ENCODE measurements around the gene TEDC2. TPM values are rescaled to one million over a fixed set of nuclear protein-coding genes. Genes with fewer than 3 reads are reported as not detected.
A peak's percentile ranks its signal among the peaks of the same experiment; 100 is the strongest.

TEDC2 gene
- total and polyA plus RNA-seq, 9 of the 15 experiments (the other 6 are each of a cell fraction or from before 2014, with no cell fraction given), result 0.75 to 57.0 (median 17.6) TPM

GRCh38 chr16:2473999-2474876, 14.3 kb downstream of the TEDC2 start (continued):
- TF ChIP-seq, protein P1, sequence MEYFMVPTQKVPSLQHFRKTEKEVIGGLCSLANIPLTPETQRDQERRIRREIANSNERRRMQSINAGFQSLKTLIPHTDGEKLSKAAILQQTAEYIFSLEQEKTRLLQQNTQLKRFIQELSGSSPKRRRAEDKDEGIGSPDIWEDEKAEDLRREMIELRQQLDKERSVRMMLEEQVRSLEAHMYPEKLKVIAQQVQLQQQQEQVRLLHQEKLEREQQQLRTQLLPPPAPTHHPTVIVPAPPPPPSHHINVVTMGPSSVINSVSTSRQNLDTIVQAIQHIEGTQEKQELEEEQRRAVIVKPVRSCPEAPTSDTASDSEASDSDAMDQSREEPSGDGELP (CRISPR knock-in tag; IDR thresholded peaks at IDR 0.05; ENCODE audit: borderline replicate concordance), result no peak; the same call in 1 of the 2 replicates
- no peak for TF ChIP-seq THRB (CRISPR knock-in tag; conservative IDR thresholded peaks at IDR 0.05)
- TF ChIP-seq NR2C1 (IDR thresholded peaks at IDR 0.05), result no peak
- TF ChIP-seq NR2C1 (tag; IDR thresholded peaks at IDR 0.05), result no peak
- TF ChIP-seq CTCF (IDR thresholded peaks at IDR 0.05 in 2 of 3, conservative IDR thresholded peaks at IDR 0.05 in 1 of 3; ENCODE audit: insufficient read depth in 2 of 3, low read depth in 1 of 3, low read length in 3 of 3), result peak; percentile 35 to 72 (median 56); a peak in 5 of 6 replicates
- TF ChIP-seq NONO (IDR thresholded peaks at IDR 0.05; ENCODE audit: low read depth in 2 of 2, low read length in 1 of 2), result peak in 1 of 2 experiments; percentile 49; a peak in 2 of 4 replicates
- no peak for TF ChIP-seq ZKSCAN3 (CRISPR knock-in tag; IDR thresholded peaks at IDR 0.05)
- no peak for TF ChIP-seq HNRNPUL1 (IDR thresholded peaks at IDR 0.05; ENCODE audit: low read length)
- peak; percentile 14; the same call in 1 of the 2 replicates for TF ChIP-seq TEAD4 (IDR thresholded peaks at IDR 0.05; ENCODE audit: low read length)
- peak; percentile 71 for TF ChIP-seq TEAD4 (CRISPR knock-in tag; IDR thresholded peaks at IDR 0.05; ENCODE audit: borderline replicate concordance)
- peak in 1 of 2 experiments; percentile 19; a peak in 1 of 4 replicates for TF ChIP-seq HDAC1 (IDR thresholded peaks at IDR 0.05)
- TF ChIP-seq, protein P2, sequence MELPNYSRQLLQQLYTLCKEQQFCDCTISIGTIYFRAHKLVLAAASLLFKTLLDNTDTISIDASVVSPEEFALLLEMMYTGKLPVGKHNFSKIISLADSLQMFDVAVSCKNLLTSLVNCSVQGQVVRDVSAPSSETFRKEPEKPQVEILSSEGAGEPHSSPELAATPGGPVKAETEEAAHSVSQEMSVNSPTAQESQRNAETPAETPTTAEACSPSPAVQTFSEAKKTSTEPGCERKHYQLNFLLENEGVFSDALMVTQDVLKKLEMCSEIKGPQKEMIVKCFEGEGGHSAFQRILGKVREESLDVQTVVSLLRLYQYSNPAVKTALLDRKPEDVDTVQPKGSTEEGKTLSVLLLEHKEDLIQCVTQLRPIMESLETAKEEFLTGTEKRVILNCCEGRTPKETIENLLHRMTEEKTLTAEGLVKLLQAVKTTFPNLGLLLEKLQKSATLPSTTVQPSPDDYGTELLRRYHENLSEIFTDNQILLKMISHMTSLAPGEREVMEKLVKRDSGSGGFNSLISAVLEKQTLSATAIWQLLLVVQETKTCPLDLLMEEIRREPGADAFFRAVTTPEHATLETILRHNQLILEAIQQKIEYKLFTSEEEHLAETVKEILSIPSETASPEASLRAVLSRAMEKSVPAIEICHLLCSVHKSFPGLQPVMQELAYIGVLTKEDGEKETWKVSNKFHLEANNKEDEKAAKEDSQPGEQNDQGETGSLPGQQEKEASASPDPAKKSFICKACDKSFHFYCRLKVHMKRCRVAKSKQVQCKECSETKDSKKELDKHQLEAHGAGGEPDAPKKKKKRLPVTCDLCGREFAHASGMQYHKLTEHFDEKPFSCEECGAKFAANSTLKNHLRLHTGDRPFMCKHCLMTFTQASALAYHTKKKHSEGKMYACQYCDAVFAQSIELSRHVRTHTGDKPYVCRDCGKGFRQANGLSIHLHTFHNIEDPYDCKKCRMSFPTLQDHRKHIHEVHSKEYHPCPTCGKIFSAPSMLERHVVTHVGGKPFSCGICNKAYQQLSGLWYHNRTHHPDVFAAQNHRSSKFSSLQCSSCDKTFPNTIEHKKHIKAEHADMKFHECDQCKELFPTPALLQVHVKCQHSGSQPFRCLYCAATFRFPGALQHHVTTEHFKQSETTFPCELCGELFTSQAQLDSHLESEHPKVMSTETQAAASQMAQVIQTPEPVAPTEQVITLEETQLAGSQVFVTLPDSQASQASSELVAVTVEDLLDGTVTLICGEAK (IDR thresholded peaks at IDR 0.05), result peak; percentile 49; the same call in 1 of the 2 replicates
- TF ChIP-seq, protein P2 (CRISPR knock-in tag; IDR thresholded peaks at IDR 0.05), result no peak

Measured in K562 (cell line).